Gastrocnemius medialis (tissue), 4 donors: Measurements from ENCODE around the gene HGFAC. TPM values are rescaled to one million over a fixed set of nuclear protein-coding genes. Genes with fewer than 3 reads are reported as not detected.

Experiments used
- ATAC-seq, 2 donors: fragments of 150-250 bp; one replicate each; pipeline ENCODE4 v1.9.1; 2016
- DNase-seq, 2 donors: peaks; one replicate each; pipeline ENCODE4 v3.0.0-alpha.2; 2019
- H3K27ac ChIP-seq, 4 donors: fragments of 200-600 bp; sonication (generic); 1 replicate in 1 of 4; 2 replicates in 3 of 4; pipeline ENCODE4 v1.5.1; 2016 to 2018; ENCODE audit warnings: mild to moderate bottlenecking in 2 of 4, moderate library complexity in 1 of 4
- H3K27me3 ChIP-seq, 3 donors: fragments of 200-600 bp; sonication (generic) in 2 of 3; 1 replicate in 1 of 3; 2 replicates in 2 of 3; pipeline versions ENCODE4 v1.5.1 to v1.6.0; 2016 to 2019; ENCODE audit warnings: mild to moderate bottlenecking in 1 of 3, moderate library complexity in 1 of 3
- H3K36me3 ChIP-seq, 2 donors: fragments of 200-600 bp; sonication (generic) in 1 of 2; one replicate each; pipeline ENCODE4 v1.5.1; 2017 to 2018
- H3K4me1 ChIP-seq, 2 donors: fragments of 200-600 bp; sonication (generic) in 1 of 2; one replicate each; pipeline ENCODE4 v1.5.1; 2016 to 2017; ENCODE audit warnings: mild to moderate bottlenecking in 2 of 2
- H3K4me3 ChIP-seq, 4 donors: fragments of 200-600 bp; sonication (generic) in 3 of 4; 1 replicate in 1 of 4; 2 replicates in 3 of 4; pipeline ENCODE4 v1.5.1; 2016 to 2019; ENCODE audit warnings: mild to moderate bottlenecking in 2 of 4
- H3K9me3 ChIP-seq, 3 donors: fragments of 200-600 bp; sonication (generic) in 2 of 3; 1 replicate in 1 of 3; 2 replicates in 2 of 3; pipeline ENCODE4 v1.5.1; 2016 to 2019
- POLR2A ChIP-seq, 2 donors: fragments of 450-650 bp; IDR thresholded peaks; one replicate each; pipeline ENCODE4 v1.6.1; 2017; ENCODE audit warnings: antibody characterized with exemption in 2 of 2, mild to moderate bottlenecking in 2 of 2, moderate library complexity in 2 of 2
- in situ Hi-C, 4 donors: fragments of 200-750 bp; cut with MboI; loops; one replicate each; pipeline versions ENCODE4 v1.15.0 to v1.8.0; 2017; ENCODE audit warnings: low sequenced_read_pairs in 4 of 4
- intact Hi-C: fragments of 100-400 bp; cut with DNase I; formaldehyde crosslinking; loops from one replicate; pipeline ENCODE4 v1.15.1; 2023; ENCODE audit warnings: low total_unique reads
- total RNA-seq, 4 donors: library from RNA; depleted of rRNA; stranded (reverse); fragments of >200 nt; gene quantifications; one replicate each; pipeline versions ENCODE4 v1.1.0 to v1.2.3, GENCODE V29; 2016
- TF ChIP-seq, protein P1 (sequence below), 5 experiments: fragments of 450-650 bp in 3 of 5; fragments of 200-600 bp in 2 of 5; sonication (generic) in 2 of 5; IDR thresholded peaks in 4 of 5; conservative IDR thresholded peaks in 1 of 5; 1 replicate in 4 of 5; 2 replicates in 1 of 5; pipeline ENCODE4 v1.5.1; 2016 to 2019; ENCODE audit warnings: antibody characterized with exemption in 5 of 5, mild to moderate bottlenecking in 3 of 5, moderate library complexity in 3 of 5

The HGFAC gene
- total RNA-seq, 4 donors from 2014 or later = 0.20 to 0.68 (median 0.59) TPM

DNA sequence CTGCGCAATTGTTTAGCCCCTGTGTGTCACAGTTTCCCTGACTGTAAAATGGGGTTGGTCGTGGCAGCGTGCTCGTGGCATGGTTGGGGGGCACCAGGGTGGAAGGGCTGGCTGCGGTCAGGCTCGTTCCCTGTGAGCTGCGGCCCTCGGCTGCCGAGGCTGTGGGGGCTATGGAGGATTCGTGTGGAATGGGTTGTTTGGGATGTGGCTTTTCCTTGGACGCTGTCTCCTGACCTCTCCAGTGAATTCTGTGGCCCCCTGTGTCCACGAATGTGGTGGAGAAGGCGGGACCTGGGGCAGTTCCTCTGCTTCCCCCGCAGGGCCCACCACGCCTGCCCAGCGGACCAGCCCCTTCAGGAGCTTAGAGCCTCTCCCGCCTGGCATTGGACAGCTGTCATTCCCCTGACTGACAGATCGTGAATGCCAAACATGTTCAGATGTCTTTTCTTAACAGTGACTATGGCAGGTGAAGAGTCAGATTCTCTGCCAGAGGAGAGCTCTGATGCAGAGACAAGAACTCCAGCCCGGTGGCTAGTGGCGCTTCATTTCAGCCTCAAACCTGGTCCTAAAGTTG lies 17.2 kb upstream of the HGFAC start:
- no peak for TF ChIP-seq POLR2A (IDR thresholded peaks at IDR 0.05)
- TF ChIP-seq, protein P1, sequence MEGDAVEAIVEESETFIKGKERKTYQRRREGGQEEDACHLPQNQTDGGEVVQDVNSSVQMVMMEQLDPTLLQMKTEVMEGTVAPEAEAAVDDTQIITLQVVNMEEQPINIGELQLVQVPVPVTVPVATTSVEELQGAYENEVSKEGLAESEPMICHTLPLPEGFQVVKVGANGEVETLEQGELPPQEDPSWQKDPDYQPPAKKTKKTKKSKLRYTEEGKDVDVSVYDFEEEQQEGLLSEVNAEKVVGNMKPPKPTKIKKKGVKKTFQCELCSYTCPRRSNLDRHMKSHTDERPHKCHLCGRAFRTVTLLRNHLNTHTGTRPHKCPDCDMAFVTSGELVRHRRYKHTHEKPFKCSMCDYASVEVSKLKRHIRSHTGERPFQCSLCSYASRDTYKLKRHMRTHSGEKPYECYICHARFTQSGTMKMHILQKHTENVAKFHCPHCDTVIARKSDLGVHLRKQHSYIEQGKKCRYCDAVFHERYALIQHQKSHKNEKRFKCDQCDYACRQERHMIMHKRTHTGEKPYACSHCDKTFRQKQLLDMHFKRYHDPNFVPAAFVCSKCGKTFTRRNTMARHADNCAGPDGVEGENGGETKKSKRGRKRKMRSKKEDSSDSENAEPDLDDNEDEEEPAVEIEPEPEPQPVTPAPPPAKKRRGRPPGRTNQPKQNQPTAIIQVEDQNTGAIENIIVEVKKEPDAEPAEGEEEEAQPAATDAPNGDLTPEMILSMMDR (IDR thresholded peaks at IDR 0.05 in 4 of 5, conservative IDR thresholded peaks at IDR 0.05 in 1 of 5) = no peak
- H3K36me3 ChIP-seq = peaks cover 0 to 30% of the 10 kb centered on the region in 2 donors
- H3K27me3 ChIP-seq = no peaks in the 10 kb centered on the region
- H3K9me3 ChIP-seq = no peaks in the 10 kb centered on the region
- H3K4me3 ChIP-seq = no peak overlapping the region
- H3K27ac ChIP-seq = no peak overlapping the region
- in situ Hi-C loops = no loop called here
- DNase-seq = no peak
- intact Hi-C loops = no loop called here
- no peak for ATAC-seq
- no peaks in the 10 kb centered on the region for H3K4me1 ChIP-seq

DNA sequence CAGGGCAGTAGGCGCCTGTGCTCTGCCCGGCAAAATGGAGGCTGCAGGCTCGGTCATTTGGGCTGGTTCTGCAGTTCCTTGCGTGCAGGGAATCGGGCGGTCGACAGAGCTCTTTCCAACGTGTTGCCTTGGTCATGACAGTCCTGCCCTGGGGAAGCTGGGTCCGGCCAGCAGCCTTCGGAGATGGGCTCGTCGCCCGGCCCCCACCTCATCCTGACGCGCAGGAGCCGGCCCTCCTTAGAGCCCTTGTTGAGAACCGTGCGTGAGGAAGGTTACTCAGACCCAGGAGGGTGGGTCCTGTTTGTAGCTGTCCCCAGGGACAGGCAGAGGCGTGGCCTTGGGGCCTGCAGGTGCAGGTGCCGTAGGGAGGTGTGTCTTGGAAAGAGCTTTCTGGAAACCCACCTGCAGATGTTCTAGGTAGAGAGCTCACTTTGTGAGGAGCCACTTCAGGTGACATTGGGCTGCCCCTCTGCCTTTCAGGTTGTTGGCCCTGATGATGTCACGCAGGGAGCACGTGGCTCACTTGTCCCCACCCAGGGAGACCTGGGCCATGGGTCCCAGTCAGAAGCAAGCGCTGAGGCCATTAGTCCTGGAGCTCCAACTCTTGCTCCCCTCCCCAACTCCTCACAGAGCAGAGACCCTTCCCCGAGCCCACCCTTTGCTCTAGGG lies 15.2 kb upstream of the HGFAC start:
- H3K4me1 ChIP-seq = no peaks in the 10 kb centered on the region
- H3K36me3 ChIP-seq = peaks cover 0 to 37% of the 10 kb centered on the region in 2 donors
- in situ Hi-C loops (no loop called here), intact Hi-C loops (no loop called here)
- no peaks in the 10 kb centered on the region for H3K27me3 ChIP-seq
- no peak overlapping the region for H3K4me3 ChIP-seq
- no peak overlapping the region for H3K27ac ChIP-seq
- H3K9me3 ChIP-seq = no peaks in the 10 kb centered on the region
- TF ChIP-seq, protein P1 (IDR thresholded peaks at IDR 0.05 in 4 of 5, conservative IDR thresholded peaks at IDR 0.05 in 1 of 5) = no peak
- TF ChIP-seq POLR2A (IDR thresholded peaks at IDR 0.05) = no peak
- no peak for ATAC-seq
- DNase-seq = no peak

DNA sequence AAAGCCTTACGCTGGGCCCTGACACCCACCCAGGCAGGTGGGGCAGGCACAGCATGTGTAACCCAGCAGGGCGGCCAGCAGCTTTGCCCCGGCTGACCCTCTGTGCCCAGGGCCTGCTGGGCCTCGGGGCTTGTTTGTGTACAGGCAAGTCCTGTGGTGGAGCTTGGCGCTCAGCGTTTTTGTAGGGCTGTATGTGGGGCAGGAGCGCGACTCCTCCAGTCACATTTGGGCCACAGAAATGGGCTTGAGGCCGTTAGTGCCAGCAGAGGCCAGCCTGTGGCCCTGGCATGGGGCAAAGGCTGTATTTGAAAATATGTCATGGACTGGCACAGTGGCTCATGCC lies 14.7 kb upstream of the HGFAC start:
- peaks cover 0 to 37% of the 10 kb centered on the region in 2 donors for H3K36me3 ChIP-seq
- H3K9me3 ChIP-seq = no peaks in the 10 kb centered on the region
- ATAC-seq = no peak
- TF ChIP-seq, protein P1 (IDR thresholded peaks at IDR 0.05 in 4 of 5, conservative IDR thresholded peaks at IDR 0.05 in 1 of 5) = no peak
- no peak for TF ChIP-seq POLR2A (IDR thresholded peaks at IDR 0.05)
- H3K27ac ChIP-seq = no peak overlapping the region
- no peaks in the 10 kb centered on the region for H3K4me1 ChIP-seq
- no peak overlapping the region for H3K4me3 ChIP-seq
- intact Hi-C loops (no loop called here), in situ Hi-C loops (no loop called here)
- H3K27me3 ChIP-seq = no peaks in the 10 kb centered on the region
- no peak for DNase-seq

DNA sequence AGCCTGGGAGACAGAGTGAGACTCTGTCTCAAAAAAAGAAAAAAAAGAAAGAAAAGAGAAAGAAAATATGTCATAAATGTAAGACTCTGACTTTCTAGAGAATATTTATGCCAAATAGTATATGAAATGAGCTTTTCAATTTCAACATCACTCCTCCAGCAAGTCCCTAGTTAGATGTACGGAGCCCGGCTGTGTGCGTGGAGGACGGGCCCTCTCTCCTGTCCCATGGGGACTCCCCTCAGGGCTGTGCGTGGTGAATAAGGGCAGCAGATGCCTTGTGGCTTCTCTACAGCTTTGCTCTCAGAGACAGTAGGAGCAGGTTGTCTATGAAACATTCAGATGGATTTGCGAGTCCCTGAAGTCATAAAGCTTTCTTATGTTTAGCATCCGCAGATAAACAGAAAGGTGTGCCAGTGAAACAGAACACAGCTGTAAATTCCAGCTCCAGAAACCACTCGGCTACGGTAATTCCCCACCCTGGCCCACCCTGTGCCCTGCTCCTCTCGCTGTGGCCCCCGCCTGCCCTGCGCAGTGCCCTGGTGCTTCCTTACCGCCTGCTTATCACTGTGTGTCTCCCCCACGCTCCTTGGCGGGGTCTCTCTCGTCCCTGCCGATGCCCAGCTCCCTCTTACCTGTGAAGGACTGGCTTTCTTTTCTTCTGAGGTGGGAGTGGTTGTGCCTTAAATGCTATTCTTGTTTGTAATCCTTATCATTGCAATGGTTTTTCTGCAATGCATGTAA lies 13.9 kb upstream of the HGFAC start:
- TF ChIP-seq, protein P1 (IDR thresholded peaks at IDR 0.05 in 4 of 5, conservative IDR thresholded peaks at IDR 0.05 in 1 of 5) = no peak
- TF ChIP-seq POLR2A (IDR thresholded peaks at IDR 0.05) = no peak
- no peak for ATAC-seq
- Histone ChIP-seq H3K4me3 (no peak overlapping the region), H3K4me1 (no peaks in the 10 kb centered on the region), H3K36me3 (peaks cover 0 to 29% of the 10 kb centered on the region in 2 donors), H3K27me3 (no peaks in the 10 kb centered on the region), H3K27ac (no peak overlapping the region), H3K9me3 (no peaks in the 10 kb centered on the region)
- in situ Hi-C loops (no loop called here), intact Hi-C loops (no loop called here)
- no peak for DNase-seq
